Thyroid gland (tissue), 4 donors: ENCODE data around the gene BCS1L. TPM values are rescaled to one million over a fixed set of nuclear protein-coding genes. Genes with fewer than 3 reads are reported as not detected.

Source experiments
- DNase-seq, 2 donors: peaks; one replicate each; pipeline ENCODE4 v3.0.0-alpha.2; 2019
- H3K27ac ChIP-seq, 3 donors: fragments of 200-600 bp; sonication (generic); 1 replicate in 2 of 3; 2 replicates in 1 of 3; pipeline ENCODE4 v1.5.1; 2016 to 2019; ENCODE audit warnings: mild to moderate bottlenecking in 1 of 3, moderate library complexity in 1 of 3
- H3K27me3 ChIP-seq: fragments of 200-600 bp; sonication (generic); one replicate; pipeline ENCODE4 v1.5.1; 2019
- H3K36me3 ChIP-seq, 2 donors: fragments of 200-600 bp; sonication (generic); one replicate each; pipeline ENCODE4 v1.5.1; 2016 to 2019
- H3K4me1 ChIP-seq, 2 donors: fragments of 200-600 bp; sonication (generic); one replicate each; pipeline ENCODE4 v1.5.1; 2017 to 2019
- H3K4me3 ChIP-seq, 3 donors: fragments of 200-600 bp; sonication (generic); replicated peaks in 1 of 3; 1 replicate in 2 of 3; 2 replicates in 1 of 3; pipeline ENCODE4 v1.5.1; 2016; ENCODE audit warnings: mild to moderate bottlenecking in 1 of 3
- H3K9me3 ChIP-seq: fragments of 200-600 bp; sonication (generic); one replicate; pipeline ENCODE4 v1.5.1; 2017
- CTCF ChIP-seq, 6 experiments: fragments of 200-600 bp in 3 of 6; fragments of 450-650 bp in 3 of 6; sonication (generic) in 3 of 6; IDR thresholded peaks; one replicate each; pipeline ENCODE4 v1.5.1; 2016 to 2019; ENCODE audit warnings: antibody characterized with exemption in 6 of 6, mild to moderate bottlenecking in 2 of 6, inconsistent platforms in 1 of 6, moderate library complexity in 1 of 6
- POLR2A ChIP-seq, 2 donors: fragments of 450-650 bp; IDR thresholded peaks; one replicate each; pipeline ENCODE4 v1.6.1; 2017; ENCODE audit warnings: antibody characterized with exemption in 2 of 2, mild to moderate bottlenecking in 2 of 2, moderate library complexity in 1 of 2
- WGBS, 2 donors: methylation state at CpG; one replicate each; pipeline ENCODE4 v1.1.5; 2017; 5-methylcytosine and 5-hydroxymethylcytosine counted together
- intact Hi-C: fragments of 100-400 bp; cut with DNase I; formaldehyde crosslinking; loops from one replicate; pipeline ENCODE4 v1.15.1; 2023
- total RNA-seq, 4 donors: library from RNA; depleted of rRNA; stranded (reverse); fragments of >200 nt; gene quantifications; one replicate each; pipeline ENCODE4 v1.2.3, GENCODE V29; 2016

BCS1L gene
- total RNA-seq, 4 donors from 2014 or later, result 17.7 to 38.9 (median 26.5) TPM

DNA sequence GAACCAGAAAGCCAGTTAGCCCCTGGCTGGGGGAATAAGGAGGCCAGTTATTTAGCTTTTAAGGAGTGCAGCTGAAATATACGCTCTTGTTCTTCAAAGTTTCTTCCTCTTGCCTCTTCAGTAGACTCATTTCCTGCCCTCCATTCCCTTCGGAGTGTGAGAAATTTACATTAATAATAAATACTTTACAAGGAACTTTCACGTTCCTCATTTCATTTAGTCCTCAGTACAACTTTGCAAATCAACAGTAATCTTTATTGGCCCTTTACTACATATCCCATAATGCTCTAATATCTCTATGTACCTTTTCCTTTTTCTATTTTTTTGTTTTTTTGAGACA is 36.1 kb upstream of the BCS1L start:
- TF ChIP-seq CTCF (IDR thresholded peaks at IDR 0.05) (no peak), POLR2A (IDR thresholded peaks at IDR 0.05) (no peak)
- Histone ChIP-seq H3K4me1 (peaks cover 9 to 12% of the 10 kb centered on the region in 2 donors), H3K9me3 (no peaks in the 10 kb centered on the region), H3K4me3 (no peak overlapping the region), H3K36me3 (no peaks in the 10 kb centered on the region), H3K27me3 (no peaks in the 10 kb centered on the region), H3K27ac (peak overlapping the region in 2 of 3 donors; percentile 15 to 38)
- WGBS, 2 donors, result 28 to 36% methylated on average over 3 of the region's 3 CpGs
- intact Hi-C loops, result no loop called here
- DNase-seq, result no peak

DNA sequence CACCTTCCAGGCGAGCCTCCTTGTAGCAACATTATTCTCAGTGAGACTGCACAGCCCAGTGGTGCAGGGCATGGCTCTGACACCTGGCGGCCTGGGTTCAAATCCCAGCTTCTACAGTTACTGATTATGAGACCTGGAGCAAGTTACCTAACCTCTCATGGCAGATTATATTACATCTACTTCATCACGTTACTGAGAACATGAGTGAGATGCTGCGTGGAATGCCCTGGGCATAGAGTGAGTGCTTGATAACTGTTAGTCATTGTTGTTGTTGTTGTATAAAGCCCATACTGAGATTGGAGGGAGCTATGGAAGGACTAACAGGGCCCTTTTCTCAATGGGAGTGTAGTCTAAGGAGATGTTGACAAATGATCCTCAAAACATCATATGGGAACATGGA is 33.1 kb upstream of the BCS1L start:
- Histone ChIP-seq H3K36me3 (no peaks in the 10 kb centered on the region), H3K27ac (no peak overlapping the region), H3K4me1 (peaks cover 9 to 12% of the 10 kb centered on the region in 2 donors), H3K27me3 (no peaks in the 10 kb centered on the region), H3K9me3 (no peaks in the 10 kb centered on the region), H3K4me3 (no peak overlapping the region)
- no peak for TF ChIP-seq POLR2A (IDR thresholded peaks at IDR 0.05)
- no peak for DNase-seq
- WGBS, 2 donors, result 89 to 91% methylated on average over 3 to 4 of the region's 4 CpGs
- intact Hi-C loops, result no loop called here

DNA sequence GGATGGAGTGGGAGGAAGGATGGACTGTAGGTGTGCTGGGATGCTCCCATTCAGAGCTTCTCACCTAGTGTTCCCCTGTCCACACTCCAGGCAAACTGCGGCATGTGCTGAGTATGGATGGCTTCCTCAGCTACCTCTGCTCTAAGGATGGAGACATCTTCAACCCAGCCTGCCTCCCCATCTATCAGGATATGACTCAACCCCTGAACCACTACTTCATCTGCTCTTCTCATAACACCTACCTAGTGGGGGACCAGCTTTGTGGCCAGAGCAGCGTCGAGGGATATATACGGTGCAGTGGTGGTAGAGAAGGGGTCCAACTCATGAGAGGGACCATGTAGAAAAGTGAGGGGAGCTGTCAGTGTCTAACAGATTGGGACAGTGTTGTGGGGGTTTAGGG is 31.5 kb upstream of the BCS1L start:
- Histone ChIP-seq H3K36me3 (no peaks in the 10 kb centered on the region), H3K27ac (no peak overlapping the region), H3K4me1 (peaks cover 3 to 6% of the 10 kb centered on the region in 2 donors), H3K27me3 (no peaks in the 10 kb centered on the region), H3K9me3 (no peaks in the 10 kb centered on the region), H3K4me3 (no peak overlapping the region)
- TF ChIP-seq CTCF (IDR thresholded peaks at IDR 0.05) (no peak), POLR2A (IDR thresholded peaks at IDR 0.05) (no peak)
- 95 to 96% methylated on average over 4 of the region's 4 CpGs for WGBS, 2 donors
- DNase-seq, result no peak
- intact Hi-C loops, result no loop called here

- TF ChIP-seq POLR2A (IDR thresholded peaks at IDR 0.05) (no peak), CTCF (IDR thresholded peaks at IDR 0.05) (no peak)
- 53 to 64% methylated on average over 4 of the region's 4 CpGs for WGBS, 2 donors
- intact Hi-C loops, result no loop called here
- H3K27me3 ChIP-seq, result no peaks in the 10 kb centered on the region
- peaks cover 8 to 19% of the 10 kb centered on the region in 2 donors for H3K36me3 ChIP-seq
- no peak for DNase-seq
- H3K4me1 ChIP-seq, result no peaks in the 10 kb centered on the region
- no peak overlapping the region for H3K4me3 ChIP-seq
- H3K9me3 ChIP-seq, result no peaks in the 10 kb centered on the region
- H3K27ac ChIP-seq, result no peak overlapping the region
Measured at GRCh38 chr2:218631837-218632236, 27.6 kb upstream of the BCS1L start.

- 91 to 98% methylated on average over 5 of the region's 5 CpGs for WGBS, 2 donors
- H3K27me3 ChIP-seq, result no peaks in the 10 kb centered on the region
- H3K4me1 ChIP-seq, result no peaks in the 10 kb centered on the region
- intact Hi-C loops, result no loop called here
- TF ChIP-seq POLR2A (IDR thresholded peaks at IDR 0.05), result no peak
- TF ChIP-seq CTCF (IDR thresholded peaks at IDR 0.05), result no peak
- no peaks in the 10 kb centered on the region for H3K9me3 ChIP-seq
- no peak overlapping the region for H3K27ac ChIP-seq
- H3K4me3 ChIP-seq, result no peak overlapping the region
- no peak for DNase-seq
- peaks cover 43 to 51% of the 10 kb centered on the region in 2 donors for H3K36me3 ChIP-seq
Measured at GRCh38 chr2:218635719-218636118, 23.8 kb upstream of the BCS1L start.

GRCh38 chr2:218638372-218638771 is 21.1 kb upstream of the BCS1L start:
- TF ChIP-seq POLR2A (IDR thresholded peaks at IDR 0.05), result no peak
- TF ChIP-seq CTCF (IDR thresholded peaks at IDR 0.05), result no peak
- intact Hi-C loops, result no loop called here
- no peak overlapping the region for H3K4me3 ChIP-seq
- H3K4me1 ChIP-seq, result no peaks in the 10 kb centered on the region
- H3K36me3 ChIP-seq, result peaks cover 56 to 62% of the 10 kb centered on the region in 2 donors
- no peaks in the 10 kb centered on the region for H3K9me3 ChIP-seq
- no peaks in the 10 kb centered on the region for H3K27me3 ChIP-seq
- H3K27ac ChIP-seq, result no peak overlapping the region
- DNase-seq, result no peak
- WGBS, 2 donors, result 93 to 95% methylated on average over 11 to 16 of the region's 18 CpGs
